A673 (cell line): ENCODE data around the gene AHRR. TPM values are rescaled to one million over a fixed set of nuclear protein-coding genes. Genes with fewer than 3 reads are reported as not detected.

Source experiments
- BruUV-seq: library from RNA; stranded (reverse); fragments of 400-500 nt; replicated peaks from 2 replicates; lab custom pipeline; 2021; lab: Mats Ljungman, UMichigan
- CTCF ChIA-PET: fragments of 300-600 bp; sonication (Branson Sonifier 250); formaldehyde crosslinking; loops from one replicate; lab custom pipeline; 2022; ENCODE audit warnings: antibody characterized with exemption; lab: Charles Lee
- POLR2A ChIA-PET: fragments of 300-600 bp; sonication (Branson Sonifier 250); formaldehyde crosslinking; loops from one replicate; lab custom pipeline; 2022; ENCODE audit warnings: antibody characterized with exemption; ENCODE audit not compliant: low non-redundant PET; lab: Charles Lee
- DNase-seq: peaks from one replicate; pipeline ENCODE4 v3.0.0-alpha.2; 2015; ENCODE audit warnings: low spot score
- H3K27ac ChIP-seq: fragments of 200-600 bp; sonication (generic); 2 replicates; pipeline ENCODE4 v1.5.1; 2016; ENCODE audit warnings: mixed run types, low read depth, mild to moderate bottlenecking, mixed read lengths, antibody characterized with exemption, low read length; ENCODE audit not compliant: poor library complexity, severe bottlenecking
- H3K27me3 ChIP-seq: fragments of 200-600 bp; sonication (generic); replicated peaks from 2 replicates; pipeline ENCODE4 v1.6.1; 2017; ENCODE audit warnings: mixed run types, low read depth, mild to moderate bottlenecking, mixed read lengths, antibody characterized with exemption, low read length; ENCODE audit not compliant: insufficient read depth, poor library complexity
- H3K36me3 ChIP-seq: fragments of 200-600 bp; sonication (generic); 2 replicates; pipeline ENCODE4 v1.6.1; 2016; ENCODE audit warnings: mixed run types, mild to moderate bottlenecking, mixed read lengths, antibody characterized with exemption, low read length; ENCODE audit not compliant: insufficient read depth, poor library complexity, severe bottlenecking
- H3K4me1 ChIP-seq: fragments of 200-600 bp; sonication (generic); 2 replicates; pipeline ENCODE4 v1.6.1; 2017; ENCODE audit warnings: mixed run types, mild to moderate bottlenecking, mixed read lengths, antibody characterized with exemption, low read length; ENCODE audit not compliant: insufficient read depth, poor library complexity, severe bottlenecking
- H3K4me3 ChIP-seq: fragments of 200-600 bp; sonication (generic); 2 replicates; pipeline ENCODE4 v1.5.1; 2016; ENCODE audit warnings: low read depth, mixed run types, mild to moderate bottlenecking, mixed read lengths, low read length; ENCODE audit not compliant: poor library complexity, severe bottlenecking
- H3K9me3 ChIP-seq: fragments of 200-600 bp; sonication (generic); 2 replicates; pipeline ENCODE4 v1.6.1; 2016; ENCODE audit warnings: mixed run types, low read depth, mild to moderate bottlenecking, mixed read lengths, antibody characterized with exemption, low read length; ENCODE audit not compliant: poor library complexity, severe bottlenecking
- EZH2 ChIP-seq: fragments of 200-600 bp; sonication (generic); IDR thresholded peaks from 2 replicates; pipeline ENCODE4 v1.6.1; 2017; ENCODE audit warnings: borderline replicate concordance, low read depth, mild to moderate bottlenecking, mixed read lengths, antibody characterized with exemption, low read length; ENCODE audit not compliant: poor library complexity, severe bottlenecking
- intact Hi-C: fragments of 100-400 bp; cut with micrococcal nuclease; formaldehyde crosslinking; loops from one replicate; pipeline ENCODE4 v1.10.0; 2022; ENCODE audit not compliant: unreplicated experiment
- total RNA-seq: library from RNA; stranded (reverse); gene quantifications from 2 replicates; pipeline ENCODE4 v1.2.3, GENCODE V29; 2021
- TF ChIP-seq, protein P1 (sequence below): fragments of 300-800, 200-600 bp; sonication (generic); conservative IDR thresholded peaks from 2 replicates; pipeline ENCODE4 v1.5.1; 2017; ENCODE audit warnings: low read depth, mild to moderate bottlenecking, antibody characterized with exemption, low read length, moderate library complexity, mixed read lengths

Gene AHRR
- total RNA-seq, 1 experiment from 2014 or later = 2.2 TPM

DNA sequence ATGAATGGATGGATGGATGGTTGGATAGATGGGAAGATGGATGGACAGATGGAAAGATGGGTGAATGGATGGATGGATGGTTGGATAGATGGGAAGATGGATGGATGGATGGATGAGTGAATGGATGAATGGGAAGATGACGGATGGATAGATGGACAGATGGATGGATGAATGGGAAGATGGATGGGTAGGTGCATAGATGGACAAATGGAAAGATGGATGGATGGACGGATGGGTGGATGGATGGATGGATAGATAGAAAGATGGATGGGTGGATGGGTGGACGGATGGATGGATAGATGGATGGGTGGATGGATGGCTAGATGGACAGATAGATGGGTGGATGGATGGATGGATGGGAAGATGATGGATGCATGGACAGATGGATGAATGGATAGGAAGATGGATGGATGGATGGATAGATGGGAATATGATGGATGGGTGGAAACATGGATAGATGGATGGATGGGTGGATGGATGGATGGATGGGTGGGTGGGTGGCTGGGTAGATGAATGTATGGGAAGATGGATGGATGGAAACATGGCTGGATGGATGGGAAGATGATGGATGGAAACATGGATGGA is 105.0 kb downstream of the AHRR start:
- no TSS peak for BruUV-seq
- H3K36me3 ChIP-seq = no peaks in the 10 kb centered on the region
- TF ChIP-seq, protein P1, sequence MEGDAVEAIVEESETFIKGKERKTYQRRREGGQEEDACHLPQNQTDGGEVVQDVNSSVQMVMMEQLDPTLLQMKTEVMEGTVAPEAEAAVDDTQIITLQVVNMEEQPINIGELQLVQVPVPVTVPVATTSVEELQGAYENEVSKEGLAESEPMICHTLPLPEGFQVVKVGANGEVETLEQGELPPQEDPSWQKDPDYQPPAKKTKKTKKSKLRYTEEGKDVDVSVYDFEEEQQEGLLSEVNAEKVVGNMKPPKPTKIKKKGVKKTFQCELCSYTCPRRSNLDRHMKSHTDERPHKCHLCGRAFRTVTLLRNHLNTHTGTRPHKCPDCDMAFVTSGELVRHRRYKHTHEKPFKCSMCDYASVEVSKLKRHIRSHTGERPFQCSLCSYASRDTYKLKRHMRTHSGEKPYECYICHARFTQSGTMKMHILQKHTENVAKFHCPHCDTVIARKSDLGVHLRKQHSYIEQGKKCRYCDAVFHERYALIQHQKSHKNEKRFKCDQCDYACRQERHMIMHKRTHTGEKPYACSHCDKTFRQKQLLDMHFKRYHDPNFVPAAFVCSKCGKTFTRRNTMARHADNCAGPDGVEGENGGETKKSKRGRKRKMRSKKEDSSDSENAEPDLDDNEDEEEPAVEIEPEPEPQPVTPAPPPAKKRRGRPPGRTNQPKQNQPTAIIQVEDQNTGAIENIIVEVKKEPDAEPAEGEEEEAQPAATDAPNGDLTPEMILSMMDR = no peak
- TF ChIP-seq EZH2 = no peak
- no peak for DNase-seq
- ChIA-PET POLR2A (no interaction called here), CTCF (interaction anchor here (0.8 to 1.1 kb wide), 3 partner anchors 12 to 238 kb away, joined by 3 to 5 read pairs (median 3); no protein-coding TSS in a partner anchor)
- H3K27me3 ChIP-seq = no peaks in the 10 kb centered on the region
- no peak overlapping the region for H3K4me3 ChIP-seq
- no peaks in the 10 kb centered on the region for H3K9me3 ChIP-seq
- no peak overlapping the region for H3K27ac ChIP-seq
- intact Hi-C loops = no loop called here
- no peaks in the 10 kb centered on the region for H3K4me1 ChIP-seq

GRCh38 chr5:427415-428087 is 106.0 kb downstream of the AHRR start:
- no peaks in the 10 kb centered on the region for H3K27me3 ChIP-seq
- intact Hi-C loops = no loop called here
- no peaks in the 10 kb centered on the region for H3K36me3 ChIP-seq
- no peaks in the 10 kb centered on the region for H3K9me3 ChIP-seq
- ChIA-PET POLR2A (no interaction called here), CTCF (no interaction called here)
- DNase-seq = no peak
- no peak overlapping the region for H3K4me3 ChIP-seq
- no peaks in the 10 kb centered on the region for H3K4me1 ChIP-seq
- no peak for TF ChIP-seq EZH2
- TF ChIP-seq, protein P1 = no peak
- BruUV-seq = no TSS peak
- no peak overlapping the region for H3K27ac ChIP-seq

GRCh38 chr5:428219-428618 is 106.7 kb downstream of the AHRR start:
- no peaks in the 10 kb centered on the region for H3K9me3 ChIP-seq
- no peak for DNase-seq
- TF ChIP-seq EZH2 = no peak
- TF ChIP-seq, protein P1 = no peak
- H3K36me3 ChIP-seq = no peaks in the 10 kb centered on the region
- no peak overlapping the region for H3K27ac ChIP-seq
- no peak overlapping the region for H3K4me3 ChIP-seq
- H3K4me1 ChIP-seq = no peaks in the 10 kb centered on the region
- POLR2A ChIA-PET = no interaction called here
- CTCF ChIA-PET = no interaction called here
- H3K27me3 ChIP-seq = no peaks in the 10 kb centered on the region
- no TSS peak for BruUV-seq
- intact Hi-C loops = no loop called here
